Parietal lobe (tissue), 1 donor: ENCODE results near the gene RFX1. TPM values are rescaled to one million over a fixed set of nuclear protein-coding genes. Genes with fewer than 3 reads are reported as not detected.

Source experiments
- total RNA-seq: library from RNA; depleted of rRNA; stranded (reverse); fragments of >200 nt; gene quantifications from one replicate; pipeline ENCODE4 v1.2.3, GENCODE V29; 2014

Gene RFX1
- 4.4 TPM for total RNA-seq

DNA sequence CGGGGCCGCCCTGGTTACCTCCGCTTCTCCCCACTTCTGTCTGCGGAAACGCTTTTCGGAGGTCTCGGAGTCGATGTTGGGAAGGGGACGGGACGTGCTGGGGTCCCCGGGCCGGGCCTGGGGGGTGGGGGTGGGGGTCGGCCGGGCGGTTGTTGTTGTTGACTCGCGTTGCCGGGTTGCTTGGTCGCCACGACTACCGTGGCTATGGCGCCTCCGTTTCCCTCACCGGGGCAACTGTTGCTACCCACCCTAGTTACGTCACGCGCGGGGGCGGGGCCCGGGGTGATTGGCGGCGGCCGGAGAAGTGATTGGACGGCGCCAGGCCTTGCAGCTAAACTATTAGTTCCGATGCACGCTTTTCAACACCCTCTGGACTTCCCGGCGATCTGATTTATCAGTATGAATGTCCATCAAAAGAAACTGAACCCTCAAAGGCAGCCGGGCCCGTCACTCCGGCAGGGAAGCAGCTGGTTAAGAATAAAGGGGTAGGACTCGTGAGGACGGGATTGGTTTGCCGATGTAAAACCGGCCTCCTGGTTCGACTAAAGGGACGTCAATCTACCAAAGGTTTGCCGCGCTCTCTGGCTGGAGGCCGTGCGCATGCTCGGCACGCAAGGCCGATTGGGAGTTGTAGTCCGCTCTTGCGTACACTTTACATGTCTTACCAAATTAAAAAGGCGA lies at the start of gene RFX1:
Gene RFX1, minus strand, starts transcription at position 236 of the 681 bp plus-strand sequence. CDS start 12,477 bp downstream, outside the sequence.

DNA sequence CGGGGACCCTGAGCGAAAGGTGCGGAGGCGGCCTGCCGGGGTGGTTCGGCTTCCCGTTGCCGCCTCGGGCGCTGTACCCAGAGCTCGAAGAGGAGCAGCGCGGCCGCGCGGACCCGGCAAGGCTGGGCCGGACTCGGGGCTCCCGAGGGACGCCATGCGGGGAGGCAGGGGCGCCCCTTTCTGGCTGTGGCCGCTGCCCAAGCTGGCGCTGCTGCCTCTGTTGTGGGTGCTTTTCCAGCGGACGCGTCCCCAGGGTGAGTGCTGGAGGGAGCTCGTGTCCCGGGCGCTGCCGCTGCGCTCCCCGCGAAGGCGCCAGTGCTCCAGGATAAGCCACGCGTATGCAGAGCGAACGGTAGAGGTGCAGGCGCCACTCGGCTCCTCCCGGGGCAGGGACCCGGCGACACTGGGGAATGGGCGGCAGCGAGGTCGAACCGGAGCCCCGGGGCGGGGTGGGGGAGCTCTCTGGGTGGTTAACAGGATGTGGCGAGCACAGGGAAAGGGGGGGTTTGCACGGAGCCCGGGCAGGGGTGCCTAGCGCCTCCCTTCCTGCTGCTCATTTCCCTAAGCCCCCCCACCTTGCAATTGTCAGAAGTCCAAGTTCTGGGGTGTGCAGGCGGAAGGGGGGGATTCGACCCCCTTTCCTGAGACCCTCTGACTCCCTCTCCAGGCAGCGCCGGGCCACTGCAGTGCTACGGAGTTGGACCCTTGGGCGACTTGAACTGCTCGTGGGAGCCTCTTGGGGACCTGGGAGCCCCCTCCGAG lies 25.8 kb upstream of the RFX1 start, which contains the start of gene IL27RA:
Gene IL27RA, plus strand, starts transcription at position 44 of the 762 bp plus-strand sequence. Its CDS starts 111 bp downstream, at position 155.

DNA sequence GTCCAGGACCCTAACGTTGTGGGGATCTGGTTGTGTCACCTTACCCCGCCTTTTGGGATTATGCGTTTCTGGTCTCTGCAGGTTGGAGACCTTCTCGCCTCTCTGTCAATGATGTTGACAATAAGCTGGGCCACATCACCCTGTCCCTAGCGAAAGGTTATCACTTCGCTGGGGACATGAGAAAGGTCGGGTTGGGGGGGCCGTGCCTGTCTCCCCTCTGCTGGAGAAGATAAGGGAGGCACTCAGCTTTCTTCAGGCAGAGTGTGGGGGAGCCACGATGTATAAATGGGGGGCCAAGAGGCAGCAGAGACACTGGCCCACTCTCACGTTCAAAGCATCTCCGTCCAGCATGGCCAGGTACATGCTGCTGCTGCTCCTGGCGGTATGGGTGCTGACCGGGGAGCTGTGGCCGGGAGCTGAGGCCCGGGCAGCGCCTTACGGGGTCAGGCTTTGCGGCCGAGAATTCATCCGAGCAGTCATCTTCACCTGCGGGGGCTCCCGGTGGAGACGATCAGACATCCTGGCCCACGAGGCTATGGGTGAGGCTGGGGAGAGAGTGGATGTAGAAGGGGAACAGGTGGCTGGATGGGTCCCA lies 21.8 kb upstream of the RFX1 start, which contains the start of gene RLN3:
Gene RLN3, plus strand, starts transcription at position 293 of the 595 bp plus-strand sequence. Its CDS starts 57 bp downstream, at position 350.

DNA sequence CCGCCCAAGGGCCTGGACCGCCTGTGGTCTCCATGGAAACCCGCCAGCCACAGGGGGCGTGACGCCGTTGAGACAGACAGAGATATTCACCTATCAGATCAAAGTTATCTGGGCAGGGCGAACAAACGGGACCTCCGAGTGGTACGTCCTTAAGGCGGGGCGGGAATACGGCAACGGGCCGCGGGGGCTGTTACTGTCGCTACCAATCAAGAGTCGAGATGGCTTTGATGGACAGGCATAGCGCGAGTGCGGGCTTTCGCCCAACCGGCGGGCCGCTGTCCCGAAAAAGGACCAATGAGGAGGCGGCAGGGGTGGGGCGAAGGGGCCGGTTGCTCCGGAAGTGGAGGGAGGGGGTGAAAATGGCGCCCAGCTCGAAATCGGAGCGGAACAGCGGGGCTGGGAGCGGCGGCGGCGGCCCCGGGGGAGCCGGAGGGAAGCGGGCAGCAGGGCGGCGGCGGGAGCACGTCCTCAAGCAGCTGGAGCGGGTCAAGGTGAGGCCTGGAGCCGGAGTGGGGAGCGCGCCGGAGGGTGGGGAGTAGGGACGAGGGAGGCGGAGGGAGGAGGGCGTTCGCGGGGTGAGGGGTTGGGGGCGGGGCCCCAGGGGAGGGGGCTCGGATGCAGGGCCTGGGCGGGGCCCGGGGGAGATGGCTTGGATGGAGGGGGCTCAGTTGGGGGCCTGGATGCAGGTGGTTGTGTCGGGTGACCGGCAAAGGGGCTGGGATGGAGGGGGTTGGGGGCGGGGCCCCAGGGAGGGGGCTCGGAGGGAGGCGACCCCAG lies 53.8 kb downstream of the RFX1 start, which contains the start of gene DCAF15:
Gene DCAF15, plus strand, starts transcription at position 356 of the 777 bp plus-strand sequence. Its CDS starts 4 bp downstream, at position 360.

DNA sequence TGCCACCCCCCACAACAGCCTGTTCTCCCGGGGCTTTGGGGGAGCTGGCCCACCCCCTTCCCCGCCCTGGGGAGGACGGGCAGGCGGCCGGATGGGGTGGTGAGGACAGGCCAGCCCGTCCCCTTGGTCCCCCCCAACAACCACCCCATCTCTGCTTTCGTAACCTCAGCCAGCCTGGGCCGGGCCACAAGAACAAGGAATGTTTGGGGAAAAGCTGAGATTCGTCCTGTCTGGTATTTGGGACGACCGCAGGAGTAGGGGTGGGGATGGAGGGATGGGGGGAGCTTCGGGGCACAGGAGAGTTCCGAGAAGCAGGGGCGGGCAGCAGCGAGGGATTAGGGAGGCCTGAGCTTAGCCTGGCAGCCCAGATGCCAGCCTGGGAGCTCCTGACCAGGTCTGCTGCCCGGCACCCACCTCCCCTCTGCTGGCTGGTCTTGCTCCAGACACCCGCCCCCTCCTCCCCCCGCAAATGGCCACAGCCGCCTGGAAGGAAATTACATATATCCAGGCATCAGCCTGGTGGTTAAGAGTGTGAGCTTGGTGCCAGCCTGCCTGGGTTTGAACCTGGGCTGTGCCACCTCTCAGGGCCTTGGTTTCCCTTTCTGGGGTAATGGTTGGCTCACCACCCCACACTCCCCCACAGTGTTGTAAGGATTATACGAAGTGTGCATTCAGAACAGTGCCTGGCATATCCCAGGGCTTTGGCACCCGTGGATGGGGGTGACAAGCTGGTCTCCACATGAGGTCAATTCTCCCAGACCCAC lies 67.6 kb downstream of the RFX1 start, which contains the start of gene PODNL1:
Gene PODNL1, minus strand, starts transcription at position 117 of the 764 bp plus-strand sequence. CDS start 236 bp downstream, outside the sequence.

Other genes starting within 250 kb of the RFX1 start
- 32.9 TPM for gene MRI1, start 241.8 kb downstream of the RFX1 start, total RNA-seq
- gene C19orf53, start 231.9 kb downstream of the RFX1 start, total RNA-seq, result 18.2 TPM
- 17.5 TPM for gene ZSWIM4, start 210.9 kb downstream of the RFX1 start, total RNA-seq
- gene NANOS3, start 129.2 kb downstream of the RFX1 start, total RNA-seq, result 3.8 TPM
- 21.9 TPM for gene BRME1, start 100.2 kb downstream of the RFX1 start, total RNA-seq
- 20.0 TPM for gene CC2D1A, start 100.1 kb downstream of the RFX1 start, total RNA-seq
- gene PODNL1, start 67.9 kb downstream of the RFX1 start, total RNA-seq, result not detected
- gene DCAF15, start 53.8 kb downstream of the RFX1 start, total RNA-seq, result 19.1 TPM
- not detected for gene RLN3, start 21.8 kb upstream of the RFX1 start, total RNA-seq
- 5.6 TPM for gene IL27RA, start 25.4 kb upstream of the RFX1 start, total RNA-seq
- 4.7 TPM for gene PALM3, start 55.8 kb upstream of the RFX1 start, total RNA-seq
- 0.63 TPM for gene MISP3, start 66.5 kb upstream of the RFX1 start, total RNA-seq
- gene C19orf67, start 79.5 kb upstream of the RFX1 start, total RNA-seq, result not detected
- 36.3 TPM for gene SAMD1, start 84.4 kb upstream of the RFX1 start, total RNA-seq
- 42.9 TPM for gene PRKACA, start 111.4 kb upstream of the RFX1 start, total RNA-seq
- 2.8 TPM for gene ASF1B, start 130.3 kb upstream of the RFX1 start, total RNA-seq
- 88.9 TPM for gene ADGRL1, start 199.8 kb upstream of the RFX1 start, total RNA-seq